SK-N-SH (cell line): ENCODE data around the gene UBAC2. TPM values are rescaled to one million over a fixed set of nuclear protein-coding genes. Genes with fewer than 3 reads are reported as not detected.

Experiments
- CTCF ChIA-PET: fragments of 300-600, 350-600 bp; formaldehyde crosslinking; extraction: SDS; loops from one replicate; lab custom pipeline; 2021; lab: Yijun Ruan, JAX
- POLR2A ChIA-PET: fragments of 350-600 bp; sonication (Branson Sonifier 250); formaldehyde crosslinking; extraction: SDS; loops from one replicate; lab custom pipeline; 2020; ENCODE audit warnings: antibody characterized with exemption, inconsistent platforms; lab: Yijun Ruan, JAX
- DNase-seq: peaks from one replicate; pipeline ENCODE4 v3.0.0; 2012
- H2AFZ ChIP-seq: fragments of 200-600 bp; sonication (generic); 2 replicates; pipeline ENCODE4 v1.8.1; 2016; ENCODE audit warnings: antibody characterized with exemption, mild to moderate bottlenecking, low read depth
- H3F3A ChIP-seq: fragments of 200-600 bp; sonication (generic); replicated peaks from 2 replicates; pipeline ENCODE3; 2016; ENCODE audit warnings: antibody characterized with exemption, mild to moderate bottlenecking; ENCODE audit not compliant: insufficient read depth
- H3K27ac ChIP-seq, 2 experiments: fragments of 200-500 bp in 1 of 2; fragments of 200-600 bp in 1 of 2; sonication (Bioruptor generic) in 1 of 2; sonication (generic), shearing (Covaris generic) in 1 of 2; 2 replicates each; pipeline versions ENCODE4 v1.5.1 to v1.6.1; 2014 to 2016; ENCODE audit warnings: low read depth in 2 of 2, inconsistent platforms in 1 of 2, low read length in 1 of 2, mild to moderate bottlenecking in 1 of 2, mixed read lengths in 1 of 2
- H3K27me3 ChIP-seq: fragments of 200-600 bp; sonication (generic), shearing (Covaris generic); 2 replicates; pipeline ENCODE4 v1.6.1; 2016; ENCODE audit warnings: mixed run types; ENCODE audit not compliant: insufficient read depth
- H3K36me3 ChIP-seq, 2 experiments: fragments of 200-500 bp in 1 of 2; fragments of 200-600 bp in 1 of 2; sonication (Bioruptor generic) in 1 of 2; sonication (generic) in 1 of 2; replicated peaks in 1 of 2; 2 replicates each; pipeline versions ENCODE3 to v1.5.1; 2014 to 2016; ENCODE audit warnings: low read length in 1 of 2, mild to moderate bottlenecking in 1 of 2; ENCODE audit not compliant: insufficient read depth in 2 of 2, control insufficient read depth in 1 of 2
- H3K4me1 ChIP-seq, 2 experiments: fragments of 200-500 bp in 1 of 2; fragments of 200-600 bp in 1 of 2; sonication (Bioruptor generic) in 1 of 2; sonication (generic), shearing (Covaris generic) in 1 of 2; 2 replicates each; pipeline versions ENCODE4 v1.5.1 to v1.6.1; 2014 to 2016; ENCODE audit warnings: low read depth in 1 of 2, low read length in 1 of 2, mixed run types in 1 of 2; ENCODE audit not compliant: insufficient read depth in 2 of 2, control insufficient read depth in 1 of 2
- H3K4me2 ChIP-seq: fragments of 200-600 bp; sonication (generic), shearing (Covaris generic); 2 replicates; pipeline ENCODE4 v1.6.1; 2017; ENCODE audit warnings: mixed run types
- H3K4me3 ChIP-seq, 2 experiments: fragments of 200-500 bp in 1 of 2; fragments of 200-600 bp in 1 of 2; sonication (Bioruptor generic) in 1 of 2; sonication (generic), shearing (Covaris generic) in 1 of 2; 2 replicates each; pipeline versions ENCODE4 v1.5.1 to v1.8.1; 2014 to 2016; ENCODE audit warnings: low read depth in 2 of 2, inconsistent platforms in 1 of 2, low read length in 1 of 2, mild to moderate bottlenecking in 1 of 2, mixed read lengths in 1 of 2, moderate library complexity in 1 of 2
- H3K79me2 ChIP-seq: fragments of 200-600 bp; sonication (generic); 2 replicates; pipeline ENCODE4 v1.8.1; 2017; ENCODE audit warnings: mild to moderate bottlenecking; ENCODE audit not compliant: insufficient read depth
- H3K9ac ChIP-seq: fragments of 200-600 bp; sonication (generic); 2 replicates; pipeline ENCODE4 v1.6.1; 2017; ENCODE audit warnings: mixed run types
- H3K9me2 ChIP-seq: fragments of 200-600 bp; sonication (generic); 2 replicates; pipeline ENCODE4 v1.6.1; 2017; ENCODE audit warnings: mixed run types
- H3K9me3 ChIP-seq: fragments of 200-600 bp; sonication (generic); 2 replicates; pipeline ENCODE4 v1.6.1; 2017; ENCODE audit warnings: mixed run types, mild to moderate bottlenecking, moderate library complexity
- H4K20me1 ChIP-seq: fragments of 200-600 bp; sonication (generic); 2 replicates; pipeline ENCODE4 v1.6.1; 2017; ENCODE audit warnings: mild to moderate bottlenecking, mixed run types; ENCODE audit not compliant: insufficient read depth
- ELF1 ChIP-seq: IDR thresholded peaks from 2 replicates; pipeline ENCODE4 v1.4.0; 2012
- EZH2phosphoT487 ChIP-seq: fragments of 200-600 bp; sonication (generic); IDR thresholded peaks from 2 replicates; pipeline ENCODE4 v1.6.1; 2017; ENCODE audit warnings: low read depth, mixed run types, mild to moderate bottlenecking, antibody characterized with exemption, moderate library complexity, borderline replicate concordance
- FOXJ3 ChIP-seq: sonication (generic); formaldehyde crosslinking; IDR thresholded peaks from 2 replicates; pipeline ENCODE4 v1.5.1; 2020; ENCODE audit warnings: mild to moderate bottlenecking, missing genetic modification reagents
- MEF2A ChIP-seq: IDR thresholded peaks from 2 replicates; pipeline ENCODE4 v1.4.0; 2012; ENCODE audit warnings: low read depth, borderline replicate concordance
- NFIC ChIP-seq: IDR thresholded peaks from 2 replicates; pipeline ENCODE4 v1.4.0; 2012; ENCODE audit warnings: borderline replicate concordance
- NRF1 ChIP-seq: IDR thresholded peaks from 2 replicates; pipeline ENCODE4 v1.6.1; 2012; ENCODE audit warnings: low read depth, mild to moderate bottlenecking, low read length
- RAD21 ChIP-seq: IDR thresholded peaks from 2 replicates; pipeline ENCODE4 v1.6.1; 2012; ENCODE audit warnings: mild to moderate bottlenecking, low read length
- RCOR1 ChIP-seq: fragments of 150-350 bp; IDR thresholded peaks from 2 replicates; pipeline ENCODE4 v1.6.1; 2017; ENCODE audit warnings: antibody characterized with exemption, low read length
- RXRA ChIP-seq: IDR thresholded peaks from 2 replicates; pipeline ENCODE4 v1.4.0; 2012; ENCODE audit warnings: low read depth, mild to moderate bottlenecking, borderline replicate concordance
- SIN3A ChIP-seq: IDR thresholded peaks from 2 replicates; pipeline ENCODE4 v1.6.1; 2012; ENCODE audit warnings: low read depth, mild to moderate bottlenecking, low read length, moderate library complexity, borderline replicate concordance
- TEAD4 ChIP-seq: IDR thresholded peaks from 2 replicates; pipeline ENCODE4 v1.4.0; 2012; ENCODE audit warnings: mild to moderate bottlenecking, borderline replicate concordance; ENCODE audit not compliant: insufficient read depth
- WGBS: methylation state at CpG from one replicate; pipeline ENCODE4 v1.1.6; 2017; ENCODE audit warnings: low lambda C conversion rate; 5-methylcytosine and 5-hydroxymethylcytosine counted together
- polyA plus RNA-seq, 3 experiments: library from polyadenylated mRNA; depleted of rRNA; stranded (reverse); fragments of >200 nt; gene quantifications; 2 replicates each; pipeline ENCODE4 v1.2.3, GENCODE V29; 2012
- TF ChIP-seq, protein P1 (sequence below): fragments of 150-350 bp; IDR thresholded peaks from 2 replicates; pipeline ENCODE4 v1.6.1; 2017; ENCODE audit warnings: antibody characterized with exemption, low read length, low read depth, borderline replicate concordance
- TF ChIP-seq, protein P2 (sequence below): IDR thresholded peaks from 2 replicates; pipeline ENCODE4; 2012
- TF ChIP-seq, protein P3 (sequence below): IDR thresholded peaks from 2 replicates; pipeline ENCODE4 v1.4.0; 2012; ENCODE audit warnings: low read depth
- TF ChIP-seq, protein P4 (sequence below): fragments of 200-600 bp; sonication (generic); IDR thresholded peaks from 2 replicates; pipeline ENCODE4 v1.6.1; 2017; ENCODE audit warnings: antibody characterized with exemption, mild to moderate bottlenecking, moderate library complexity

UBAC2 gene
- polyA plus RNA-seq, 1 of the 3 experiments (the other 2 are of a cell fraction), result 79.0 TPM

DNA sequence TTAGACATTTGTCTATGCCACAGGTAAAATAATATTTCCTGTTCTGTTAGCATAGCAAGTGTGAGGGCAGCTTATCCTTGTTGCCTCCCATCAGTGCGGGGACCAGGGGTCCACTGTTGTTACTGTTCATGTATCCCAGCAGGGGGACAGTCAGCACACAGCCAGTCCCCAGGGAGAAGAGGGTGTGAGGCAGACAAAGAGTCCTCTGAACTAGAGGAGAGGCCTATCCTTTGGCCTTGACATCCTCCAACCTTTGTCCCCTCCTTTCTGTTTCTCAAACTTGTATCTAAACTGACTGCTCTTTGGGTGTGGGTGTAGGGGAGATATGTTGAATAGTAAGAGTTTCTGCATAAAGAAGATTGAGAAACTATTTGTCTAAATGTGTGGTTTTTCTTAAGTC, 60.4 kb downstream of the UBAC2 start:
- no peak for DNase-seq
- CTCF ChIA-PET, result interaction anchor here (0.9 to 2.7 kb wide), 4 partner anchors 9 to 202 kb away, joined by 4 to 16 read pairs (median 12); no protein-coding TSS in a partner anchor
- no peak for TF ChIP-seq MEF2A
- TF ChIP-seq, protein P1, sequence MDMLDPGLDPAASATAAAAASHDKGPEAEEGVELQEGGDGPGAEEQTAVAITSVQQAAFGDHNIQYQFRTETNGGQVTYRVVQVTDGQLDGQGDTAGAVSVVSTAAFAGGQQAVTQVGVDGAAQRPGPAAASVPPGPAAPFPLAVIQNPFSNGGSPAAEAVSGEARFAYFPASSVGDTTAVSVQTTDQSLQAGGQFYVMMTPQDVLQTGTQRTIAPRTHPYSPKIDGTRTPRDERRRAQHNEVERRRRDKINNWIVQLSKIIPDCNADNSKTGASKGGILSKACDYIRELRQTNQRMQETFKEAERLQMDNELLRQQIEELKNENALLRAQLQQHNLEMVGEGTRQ, result no peak
- no peak for TF ChIP-seq ELF1
- no peak for TF ChIP-seq EZH2phosphoT487
- TF ChIP-seq, protein P2, sequence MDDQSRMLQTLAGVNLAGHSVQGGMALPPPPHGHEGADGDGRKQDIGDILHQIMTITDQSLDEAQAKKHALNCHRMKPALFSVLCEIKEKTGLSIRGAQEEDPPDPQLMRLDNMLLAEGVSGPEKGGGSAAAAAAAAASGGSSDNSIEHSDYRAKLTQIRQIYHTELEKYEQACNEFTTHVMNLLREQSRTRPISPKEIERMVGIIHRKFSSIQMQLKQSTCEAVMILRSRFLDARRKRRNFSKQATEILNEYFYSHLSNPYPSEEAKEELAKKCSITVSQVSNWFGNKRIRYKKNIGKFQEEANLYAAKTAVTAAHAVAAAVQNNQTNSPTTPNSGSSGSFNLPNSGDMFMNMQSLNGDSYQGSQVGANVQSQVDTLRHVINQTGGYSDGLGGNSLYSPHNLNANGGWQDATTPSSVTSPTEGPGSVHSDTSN, result no peak
- TF ChIP-seq RCOR1, result no peak
- TF ChIP-seq, protein P3, sequence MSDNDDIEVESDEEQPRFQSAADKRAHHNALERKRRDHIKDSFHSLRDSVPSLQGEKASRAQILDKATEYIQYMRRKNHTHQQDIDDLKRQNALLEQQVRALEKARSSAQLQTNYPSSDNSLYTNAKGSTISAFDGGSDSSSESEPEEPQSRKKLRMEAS, result no peak
- TF ChIP-seq RAD21, result no peak
- no peak for TF ChIP-seq TEAD4
- TF ChIP-seq RXRA, result no peak
- TF ChIP-seq, protein P4, sequence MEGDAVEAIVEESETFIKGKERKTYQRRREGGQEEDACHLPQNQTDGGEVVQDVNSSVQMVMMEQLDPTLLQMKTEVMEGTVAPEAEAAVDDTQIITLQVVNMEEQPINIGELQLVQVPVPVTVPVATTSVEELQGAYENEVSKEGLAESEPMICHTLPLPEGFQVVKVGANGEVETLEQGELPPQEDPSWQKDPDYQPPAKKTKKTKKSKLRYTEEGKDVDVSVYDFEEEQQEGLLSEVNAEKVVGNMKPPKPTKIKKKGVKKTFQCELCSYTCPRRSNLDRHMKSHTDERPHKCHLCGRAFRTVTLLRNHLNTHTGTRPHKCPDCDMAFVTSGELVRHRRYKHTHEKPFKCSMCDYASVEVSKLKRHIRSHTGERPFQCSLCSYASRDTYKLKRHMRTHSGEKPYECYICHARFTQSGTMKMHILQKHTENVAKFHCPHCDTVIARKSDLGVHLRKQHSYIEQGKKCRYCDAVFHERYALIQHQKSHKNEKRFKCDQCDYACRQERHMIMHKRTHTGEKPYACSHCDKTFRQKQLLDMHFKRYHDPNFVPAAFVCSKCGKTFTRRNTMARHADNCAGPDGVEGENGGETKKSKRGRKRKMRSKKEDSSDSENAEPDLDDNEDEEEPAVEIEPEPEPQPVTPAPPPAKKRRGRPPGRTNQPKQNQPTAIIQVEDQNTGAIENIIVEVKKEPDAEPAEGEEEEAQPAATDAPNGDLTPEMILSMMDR, result no peak
- no peak for TF ChIP-seq NFIC
- TF ChIP-seq NRF1, result no peak
- H3K4me3 ChIP-seq, result no peak overlapping the region
- H3K9me3 ChIP-seq, result no peaks in the 10 kb centered on the region
- H3K9me2 ChIP-seq, result no peaks in the 10 kb centered on the region
- H2AFZ ChIP-seq, result no peak overlapping the region
- peaks cover 20 to 33% of the 10 kb centered on the region in 2 experiments for H3K36me3 ChIP-seq
- H3K4me2 ChIP-seq, result no peak overlapping the region
- no peaks in the 10 kb centered on the region for H3F3A ChIP-seq
- no peak overlapping the region for H3K9ac ChIP-seq
- no peak overlapping the region for H3K27ac ChIP-seq
- no peaks in the 10 kb centered on the region; the same call in 1 of the 2 replicates for H3K79me2 ChIP-seq
- H3K4me1 ChIP-seq, result no peaks in the 10 kb centered on the region; a peak in 2 of 4 replicates
- no peaks in the 10 kb centered on the region for H4K20me1 ChIP-seq
- 100% methylated on average over 1 of the region's 1 CpG for WGBS
- POLR2A ChIA-PET, result no interaction called here
- no peaks in the 10 kb centered on the region for H3K27me3 ChIP-seq

DNA sequence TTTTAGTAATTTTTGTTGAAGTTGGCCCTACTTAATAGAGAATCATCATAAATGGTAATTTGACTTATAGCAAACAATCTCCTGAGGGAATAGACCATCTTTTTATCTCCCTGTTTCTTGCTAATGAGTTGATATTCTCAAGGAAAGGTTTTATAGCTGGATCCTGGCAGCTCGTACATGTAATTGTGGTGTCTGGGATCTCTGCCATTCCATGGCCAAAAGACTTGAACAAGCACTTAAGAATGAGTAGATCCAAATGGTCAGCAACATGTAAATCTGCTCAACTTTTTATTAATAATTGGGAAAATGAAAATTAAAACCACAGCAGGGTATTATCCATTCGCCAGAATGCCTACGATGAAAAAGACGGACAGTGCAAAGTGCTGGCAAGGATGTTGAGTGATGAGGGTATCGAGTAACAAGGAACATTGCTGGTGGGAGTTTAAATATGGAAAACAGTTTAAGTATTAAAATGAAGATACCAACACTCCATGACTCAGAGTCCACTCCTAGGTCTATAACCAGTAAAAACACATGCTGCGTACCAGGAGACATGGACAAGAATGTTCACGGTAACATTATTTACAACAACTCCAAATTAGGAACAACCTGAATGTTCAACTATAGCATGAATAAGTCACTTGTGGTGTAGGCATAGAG, 62.6 kb downstream of the UBAC2 start:
- POLR2A ChIA-PET, result no interaction called here
- TF ChIP-seq FOXJ3 (no peak), SIN3A (no peak)
- TF ChIP-seq, all 33 proteins: peak for 0
- Histone ChIP-seq H3K4me3 (no peak overlapping the region), H3K27ac (no peak overlapping the region), H3K9me3 (no peaks in the 10 kb centered on the region), H3K27me3 (no peaks in the 10 kb centered on the region), H3K4me2 (no peak overlapping the region), H3F3A (no peaks in the 10 kb centered on the region), H3K4me1 (no peaks in the 10 kb centered on the region), H3K36me3 (peaks cover 11 to 34% of the 10 kb centered on the region in 2 experiments), H3K9ac (no peak overlapping the region), H3K79me2 (no peaks in the 10 kb centered on the region; the same call in 1 of the 2 replicates), H2AFZ (no peak overlapping the region), H3K9me2 (no peaks in the 10 kb centered on the region), H4K20me1 (no peaks in the 10 kb centered on the region)
- 95% methylated on average over 7 of the region's 7 CpGs for WGBS
- DNase-seq, result no peak
- CTCF ChIA-PET, result interaction anchor here (2.6 to 10.4 kb wide), 4 partner anchors 8 to 172 kb away, joined by 16 to 184 read pairs (median 18); partner anchors contain the start of gene UBAC2
